SK-N-SH (cell line): Measurements from ENCODE around the gene KIF16B. TPM values are rescaled to one million over a fixed set of nuclear protein-coding genes. Genes with fewer than 3 reads are reported as not detected.

Experiments
- CTCF ChIA-PET: fragments of 300-600, 350-600 bp; formaldehyde crosslinking; extraction: SDS; loops from one replicate; lab custom pipeline; 2021; lab: Yijun Ruan, JAX
- POLR2A ChIA-PET: fragments of 350-600 bp; sonication (Branson Sonifier 250); formaldehyde crosslinking; extraction: SDS; loops from one replicate; lab custom pipeline; 2020; ENCODE audit warnings: antibody characterized with exemption, inconsistent platforms; lab: Yijun Ruan, JAX
- DNase-seq: peaks from one replicate; pipeline ENCODE4 v3.0.0; 2012
- H2AFZ ChIP-seq: fragments of 200-600 bp; sonication (generic); 2 replicates; pipeline ENCODE4 v1.8.1; 2016; ENCODE audit warnings: antibody characterized with exemption, mild to moderate bottlenecking, low read depth
- H3F3A ChIP-seq: fragments of 200-600 bp; sonication (generic); replicated peaks from 2 replicates; pipeline ENCODE3; 2016; ENCODE audit warnings: antibody characterized with exemption, mild to moderate bottlenecking; ENCODE audit not compliant: insufficient read depth
- H3K27ac ChIP-seq, 2 experiments: fragments of 200-500 bp in 1 of 2; fragments of 200-600 bp in 1 of 2; sonication (Bioruptor generic) in 1 of 2; sonication (generic), shearing (Covaris generic) in 1 of 2; 2 replicates each; pipeline versions ENCODE4 v1.5.1 to v1.6.1; 2014 to 2016; ENCODE audit warnings: low read depth in 2 of 2, inconsistent platforms in 1 of 2, low read length in 1 of 2, mild to moderate bottlenecking in 1 of 2, mixed read lengths in 1 of 2
- H3K27me3 ChIP-seq: fragments of 200-600 bp; sonication (generic), shearing (Covaris generic); 2 replicates; pipeline ENCODE4 v1.6.1; 2016; ENCODE audit warnings: mixed run types; ENCODE audit not compliant: insufficient read depth
- H3K36me3 ChIP-seq, 2 experiments: fragments of 200-500 bp in 1 of 2; fragments of 200-600 bp in 1 of 2; sonication (Bioruptor generic) in 1 of 2; sonication (generic) in 1 of 2; replicated peaks in 1 of 2; 2 replicates each; pipeline versions ENCODE3 to v1.5.1; 2014 to 2016; ENCODE audit warnings: low read length in 1 of 2, mild to moderate bottlenecking in 1 of 2; ENCODE audit not compliant: insufficient read depth in 2 of 2, control insufficient read depth in 1 of 2
- H3K4me1 ChIP-seq, 2 experiments: fragments of 200-500 bp in 1 of 2; fragments of 200-600 bp in 1 of 2; sonication (Bioruptor generic) in 1 of 2; sonication (generic), shearing (Covaris generic) in 1 of 2; 2 replicates each; pipeline versions ENCODE4 v1.5.1 to v1.6.1; 2014 to 2016; ENCODE audit warnings: low read depth in 1 of 2, low read length in 1 of 2, mixed run types in 1 of 2; ENCODE audit not compliant: insufficient read depth in 2 of 2, control insufficient read depth in 1 of 2
- H3K4me2 ChIP-seq: fragments of 200-600 bp; sonication (generic), shearing (Covaris generic); 2 replicates; pipeline ENCODE4 v1.6.1; 2017; ENCODE audit warnings: mixed run types
- H3K4me3 ChIP-seq, 2 experiments: fragments of 200-500 bp in 1 of 2; fragments of 200-600 bp in 1 of 2; sonication (Bioruptor generic) in 1 of 2; sonication (generic), shearing (Covaris generic) in 1 of 2; 2 replicates each; pipeline versions ENCODE4 v1.5.1 to v1.8.1; 2014 to 2016; ENCODE audit warnings: low read depth in 2 of 2, inconsistent platforms in 1 of 2, low read length in 1 of 2, mild to moderate bottlenecking in 1 of 2, mixed read lengths in 1 of 2, moderate library complexity in 1 of 2
- H3K79me2 ChIP-seq: fragments of 200-600 bp; sonication (generic); 2 replicates; pipeline ENCODE4 v1.8.1; 2017; ENCODE audit warnings: mild to moderate bottlenecking; ENCODE audit not compliant: insufficient read depth
- H3K9ac ChIP-seq: fragments of 200-600 bp; sonication (generic); 2 replicates; pipeline ENCODE4 v1.6.1; 2017; ENCODE audit warnings: mixed run types
- H3K9me2 ChIP-seq: fragments of 200-600 bp; sonication (generic); 2 replicates; pipeline ENCODE4 v1.6.1; 2017; ENCODE audit warnings: mixed run types
- H3K9me3 ChIP-seq: fragments of 200-600 bp; sonication (generic); 2 replicates; pipeline ENCODE4 v1.6.1; 2017; ENCODE audit warnings: mixed run types, mild to moderate bottlenecking, moderate library complexity
- H4K20me1 ChIP-seq: fragments of 200-600 bp; sonication (generic); 2 replicates; pipeline ENCODE4 v1.6.1; 2017; ENCODE audit warnings: mild to moderate bottlenecking, mixed run types; ENCODE audit not compliant: insufficient read depth
- CHD2 ChIP-seq: fragments of 150-350 bp; IDR thresholded peaks from 2 replicates; pipeline ENCODE4 v1.6.1; 2018; ENCODE audit warnings: low read length; ENCODE audit not compliant: partially characterized antibody
- FOSL2 ChIP-seq: IDR thresholded peaks from 2 replicates; pipeline ENCODE4 v1.4.0; 2012; ENCODE audit warnings: low read depth, mild to moderate bottlenecking, moderate library complexity, borderline replicate concordance
- FOXJ3 ChIP-seq: sonication (generic); formaldehyde crosslinking; IDR thresholded peaks from 2 replicates; pipeline ENCODE4 v1.5.1; 2020; ENCODE audit warnings: mild to moderate bottlenecking, missing genetic modification reagents
- FOXM1 ChIP-seq: IDR thresholded peaks from 2 replicates; pipeline ENCODE4 v1.4.0; 2012; ENCODE audit warnings: low read depth, mild to moderate bottlenecking
- JUND ChIP-seq: IDR thresholded peaks from 2 replicates; pipeline ENCODE4 v1.4.0; 2012
- NFIC ChIP-seq: IDR thresholded peaks from 2 replicates; pipeline ENCODE4 v1.4.0; 2012; ENCODE audit warnings: borderline replicate concordance
- POLR2AphosphoS5 ChIP-seq: IDR thresholded peaks from 2 replicates; pipeline ENCODE4 v1.6.1; 2012; ENCODE audit warnings: low read depth, low read length
- RAD21 ChIP-seq: IDR thresholded peaks from 2 replicates; pipeline ENCODE4 v1.6.1; 2012; ENCODE audit warnings: mild to moderate bottlenecking, low read length
- RXRA ChIP-seq: IDR thresholded peaks from 2 replicates; pipeline ENCODE4 v1.4.0; 2012; ENCODE audit warnings: low read depth, mild to moderate bottlenecking, borderline replicate concordance
- SIN3A ChIP-seq: IDR thresholded peaks from 2 replicates; pipeline ENCODE4 v1.6.1; 2012; ENCODE audit warnings: low read depth, mild to moderate bottlenecking, low read length, moderate library complexity, borderline replicate concordance
- TCF12 ChIP-seq: IDR thresholded peaks from 2 replicates; pipeline ENCODE4 v1.4.0; 2012
- YY1 ChIP-seq: IDR thresholded peaks from 2 replicates; pipeline ENCODE4 v1.4.0; 2012; ENCODE audit warnings: low read depth, mild to moderate bottlenecking
- WGBS: methylation state at CpG from one replicate; pipeline ENCODE4 v1.1.6; 2017; ENCODE audit warnings: low lambda C conversion rate; 5-methylcytosine and 5-hydroxymethylcytosine counted together
- polyA plus RNA-seq, 3 experiments: library from polyadenylated mRNA; depleted of rRNA; stranded (reverse); fragments of >200 nt; gene quantifications; 2 replicates each; pipeline ENCODE4 v1.2.3, GENCODE V29; 2012
- TF ChIP-seq, protein P1 (sequence below): fragments of 150-350 bp; IDR thresholded peaks from 2 replicates; pipeline ENCODE4 v1.6.1; 2016; ENCODE audit warnings: mild to moderate bottlenecking, low read depth, low read length
- TF ChIP-seq, protein P2 (sequence below): IDR thresholded peaks from 2 replicates; pipeline ENCODE4; 2012
- TF ChIP-seq, protein P3 (sequence below): fragments of 150-350 bp; IDR thresholded peaks from 2 replicates; pipeline ENCODE4 v1.6.1; 2017; ENCODE audit warnings: antibody characterized with exemption, low read length, low read depth, borderline replicate concordance

The KIF16B gene
- polyA plus RNA-seq, 1 of the 3 experiments (the other 2 are of a cell fraction): 3.3 TPM

DNA sequence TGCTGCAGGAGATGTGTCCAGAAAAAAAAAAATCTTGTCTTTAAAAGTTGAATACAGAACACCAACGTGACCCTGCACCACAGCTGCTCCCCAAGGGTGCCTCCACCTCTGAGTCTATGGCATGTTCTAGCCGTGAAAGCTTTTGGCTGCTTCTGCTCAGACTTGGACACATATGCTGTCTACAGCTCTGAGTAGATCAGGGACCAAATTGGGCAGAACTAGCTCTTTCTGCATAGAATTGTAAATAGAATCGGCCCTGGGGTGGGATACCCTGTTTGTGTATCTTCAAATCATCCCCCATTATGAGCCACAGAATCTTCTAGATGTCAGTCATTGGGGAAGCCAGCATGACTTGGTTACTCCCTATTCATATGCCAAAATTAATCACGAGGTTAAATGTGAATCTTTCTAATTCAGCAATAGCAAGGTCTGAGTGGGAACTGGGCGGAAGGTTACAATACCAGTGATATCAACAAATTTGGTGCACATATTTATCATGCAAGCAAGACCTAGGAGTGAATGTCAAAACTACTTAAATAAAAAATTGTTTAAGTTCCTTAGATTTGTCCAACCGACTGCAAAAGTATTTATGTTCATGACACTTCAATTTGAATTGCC is 302.8 kb downstream of the KIF16B start:
- no peak for DNase-seq
- TF ChIP-seq JUND (no peak), TCF12 (no peak), RXRA (no peak), FOXM1 (no peak), RAD21 (no peak), SIN3A (no peak), NFIC (no peak)
- TF ChIP-seq, protein P1, sequence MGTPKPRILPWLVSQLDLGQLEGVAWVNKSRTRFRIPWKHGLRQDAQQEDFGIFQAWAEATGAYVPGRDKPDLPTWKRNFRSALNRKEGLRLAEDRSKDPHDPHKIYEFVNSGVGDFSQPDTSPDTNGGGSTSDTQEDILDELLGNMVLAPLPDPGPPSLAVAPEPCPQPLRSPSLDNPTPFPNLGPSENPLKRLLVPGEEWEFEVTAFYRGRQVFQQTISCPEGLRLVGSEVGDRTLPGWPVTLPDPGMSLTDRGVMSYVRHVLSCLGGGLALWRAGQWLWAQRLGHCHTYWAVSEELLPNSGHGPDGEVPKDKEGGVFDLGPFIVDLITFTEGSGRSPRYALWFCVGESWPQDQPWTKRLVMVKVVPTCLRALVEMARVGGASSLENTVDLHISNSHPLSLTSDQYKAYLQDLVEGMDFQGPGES: no peak
- TF ChIP-seq, protein P2, sequence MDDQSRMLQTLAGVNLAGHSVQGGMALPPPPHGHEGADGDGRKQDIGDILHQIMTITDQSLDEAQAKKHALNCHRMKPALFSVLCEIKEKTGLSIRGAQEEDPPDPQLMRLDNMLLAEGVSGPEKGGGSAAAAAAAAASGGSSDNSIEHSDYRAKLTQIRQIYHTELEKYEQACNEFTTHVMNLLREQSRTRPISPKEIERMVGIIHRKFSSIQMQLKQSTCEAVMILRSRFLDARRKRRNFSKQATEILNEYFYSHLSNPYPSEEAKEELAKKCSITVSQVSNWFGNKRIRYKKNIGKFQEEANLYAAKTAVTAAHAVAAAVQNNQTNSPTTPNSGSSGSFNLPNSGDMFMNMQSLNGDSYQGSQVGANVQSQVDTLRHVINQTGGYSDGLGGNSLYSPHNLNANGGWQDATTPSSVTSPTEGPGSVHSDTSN: no peak
- 67% methylated on average over 6 of the region's 6 CpGs for WGBS

DNA sequence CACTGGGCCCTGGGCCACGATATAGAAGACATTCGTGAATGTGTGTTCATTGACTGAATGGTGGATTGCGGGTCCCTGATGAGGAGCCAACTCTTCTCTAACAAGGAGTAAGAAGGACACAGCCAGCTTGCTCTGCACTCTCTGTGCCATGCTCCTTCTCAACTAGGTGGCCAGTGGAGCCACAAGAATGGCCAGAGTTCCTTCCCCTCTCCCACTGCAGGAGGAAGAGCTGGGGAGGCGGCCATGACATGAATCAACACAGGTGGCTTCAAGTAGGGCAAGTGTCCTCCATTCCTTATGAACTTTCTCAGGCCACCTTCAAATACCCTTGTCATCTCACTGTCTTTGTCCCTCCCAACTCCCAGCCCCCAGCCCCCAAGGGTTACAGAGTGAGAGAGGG is 305.7 kb downstream of the KIF16B start:
- Histone ChIP-seq H2AFZ (no peak overlapping the region), H4K20me1 (no peaks in the 10 kb centered on the region), H3K4me2 (no peak overlapping the region), H3K36me3 (no peaks in the 10 kb centered on the region), H3K4me3 (no peak overlapping the region), H3K27ac (no peak overlapping the region), H3K9me3 (no peaks in the 10 kb centered on the region), H3K9me2 (no peaks in the 10 kb centered on the region), H3K27me3 (no peaks in the 10 kb centered on the region), H3K9ac (no peak overlapping the region), H3K4me1 (peaks cover 0 to 8% of the 10 kb centered on the region in 2 experiments; a peak in 1 of 4 replicates), H3F3A (no peaks in the 10 kb centered on the region), H3K79me2 (no peaks in the 10 kb centered on the region)
- TF ChIP-seq FOSL2 (no peak), RXRA (no peak), FOXJ3 (CRISPR knock-in tag) (no peak), YY1 (no peak), CHD2 (no peak), NFIC (no peak), POLR2AphosphoS5 (no peak), FOXM1 (no peak), JUND (no peak)
- TF ChIP-seq, protein P3, sequence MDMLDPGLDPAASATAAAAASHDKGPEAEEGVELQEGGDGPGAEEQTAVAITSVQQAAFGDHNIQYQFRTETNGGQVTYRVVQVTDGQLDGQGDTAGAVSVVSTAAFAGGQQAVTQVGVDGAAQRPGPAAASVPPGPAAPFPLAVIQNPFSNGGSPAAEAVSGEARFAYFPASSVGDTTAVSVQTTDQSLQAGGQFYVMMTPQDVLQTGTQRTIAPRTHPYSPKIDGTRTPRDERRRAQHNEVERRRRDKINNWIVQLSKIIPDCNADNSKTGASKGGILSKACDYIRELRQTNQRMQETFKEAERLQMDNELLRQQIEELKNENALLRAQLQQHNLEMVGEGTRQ: no peak
- no peak for DNase-seq
- ChIA-PET POLR2A (no interaction called here), CTCF (no interaction called here)
- WGBS: 83% methylated on average over 4 of the region's 4 CpGs

More for the DNA sequence above, 302.8 kb downstream of the KIF16B start:
- Histone ChIP-seq H2AFZ (no peak overlapping the region), H3K4me1 (peaks cover 0 to 16% of the 10 kb centered on the region in 2 experiments; a peak in 2 of 4 replicates), H3K9me3 (no peaks in the 10 kb centered on the region), H3K36me3 (no peaks in the 10 kb centered on the region), H3K4me2 (no peak overlapping the region), H3K27ac (no peak overlapping the region), H3F3A (no peaks in the 10 kb centered on the region), H3K4me3 (no peak overlapping the region), H3K79me2 (no peaks in the 10 kb centered on the region), H4K20me1 (no peaks in the 10 kb centered on the region), H3K9ac (no peak overlapping the region), H3K9me2 (no peaks in the 10 kb centered on the region), H3K27me3 (no peaks in the 10 kb centered on the region)
- ChIA-PET CTCF (no interaction called here), POLR2A (no interaction called here)
